C4-2B (cell line): ENCODE measurements around the gene PIGT.

Source experiments
- ZFX ChIP-seq: fragments of 450-650 bp; IDR thresholded peaks from 2 replicates; pipeline ENCODE4 v1.6.1; 2017
- TF ChIP-seq, protein P1 (sequence below): fragments of 450-650 bp; conservative IDR thresholded peaks from 2 replicates; pipeline ENCODE4 v1.5.1; 2017; ENCODE audit warnings: mild to moderate bottlenecking

DNA sequence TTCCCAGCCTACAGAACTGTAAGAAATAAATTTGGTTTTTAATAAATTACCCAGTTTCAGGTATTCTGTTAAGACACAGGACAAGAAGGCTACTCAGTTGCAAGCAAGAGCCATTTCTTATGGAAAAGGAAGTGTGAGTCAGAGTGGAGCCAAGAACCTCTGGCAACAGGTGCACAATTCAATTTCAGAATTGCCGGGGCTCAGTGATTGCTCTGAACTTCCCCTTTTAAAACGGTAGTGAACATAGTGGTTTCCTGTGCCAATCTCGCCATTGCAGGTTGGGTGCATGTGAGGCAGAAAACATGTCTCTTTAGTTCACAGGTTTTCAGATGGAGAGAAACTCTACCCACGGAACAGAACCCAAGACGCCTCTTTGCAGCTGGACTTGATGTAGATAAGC is 16.4 kb downstream of the PIGT start:
- TF ChIP-seq, protein P1, sequence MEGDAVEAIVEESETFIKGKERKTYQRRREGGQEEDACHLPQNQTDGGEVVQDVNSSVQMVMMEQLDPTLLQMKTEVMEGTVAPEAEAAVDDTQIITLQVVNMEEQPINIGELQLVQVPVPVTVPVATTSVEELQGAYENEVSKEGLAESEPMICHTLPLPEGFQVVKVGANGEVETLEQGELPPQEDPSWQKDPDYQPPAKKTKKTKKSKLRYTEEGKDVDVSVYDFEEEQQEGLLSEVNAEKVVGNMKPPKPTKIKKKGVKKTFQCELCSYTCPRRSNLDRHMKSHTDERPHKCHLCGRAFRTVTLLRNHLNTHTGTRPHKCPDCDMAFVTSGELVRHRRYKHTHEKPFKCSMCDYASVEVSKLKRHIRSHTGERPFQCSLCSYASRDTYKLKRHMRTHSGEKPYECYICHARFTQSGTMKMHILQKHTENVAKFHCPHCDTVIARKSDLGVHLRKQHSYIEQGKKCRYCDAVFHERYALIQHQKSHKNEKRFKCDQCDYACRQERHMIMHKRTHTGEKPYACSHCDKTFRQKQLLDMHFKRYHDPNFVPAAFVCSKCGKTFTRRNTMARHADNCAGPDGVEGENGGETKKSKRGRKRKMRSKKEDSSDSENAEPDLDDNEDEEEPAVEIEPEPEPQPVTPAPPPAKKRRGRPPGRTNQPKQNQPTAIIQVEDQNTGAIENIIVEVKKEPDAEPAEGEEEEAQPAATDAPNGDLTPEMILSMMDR, result no peak
- TF ChIP-seq ZFX, result no peak
